GM19438 (cell line): ENCODE data around the gene NT5C.
"Not testable (repeated sequence)": the region's sequence is repeated elsewhere in the genome, so short reads cannot be mapped to it uniquely, and the experiment has no call there.

ENCODE experiments used
- ATAC-seq: cut with Tn5 transposase; IDR thresholded peaks from one replicate; pipeline ENCODE4 v1.9.1; 2021; ENCODE audit warnings: low read depth; ENCODE audit not compliant: unreplicated experiment

Gene NT5C

GRCh38 chr17:75146592-75146991 is 15.1 kb upstream of the NT5C start:
- no peak for ATAC-seq

GRCh38 chr17:75144816-75145512 is 13.4 kb upstream of the NT5C start:
- no peak for ATAC-seq

GRCh38 chr17:75142236-75142971 is 10.9 kb upstream of the NT5C start:
- no peak for ATAC-seq

GRCh38 chr17:75138519-75138918 is 7.0 kb upstream of the NT5C start:
- no peak for ATAC-seq

GRCh38 chr17:75137762-75138161 is 6.2 kb upstream of the NT5C start:
- not testable (repeated sequence) for ATAC-seq

- no peak for ATAC-seq
These were observed 4.4 kb upstream of the NT5C start for GRCh38 chr17:75135946-75136345.

- no peak for ATAC-seq
These were observed 3.9 kb upstream of the NT5C start for GRCh38 chr17:75135452-75135851.

- not testable (repeated sequence) for ATAC-seq
These were observed 2.2 kb upstream of the NT5C start for GRCh38 chr17:75133607-75134347.

- ATAC-seq = no peak
These were observed 1.5 kb upstream of the NT5C start for GRCh38 chr17:75133001-75133400.

- not testable (repeated sequence) for ATAC-seq
These were observed 767 bp upstream of the NT5C start for GRCh38 chr17:75132018-75133000.

GRCh38 chr17:75130632-75131277 is 787 bp downstream of the NT5C start:
- ATAC-seq = no peak

GRCh38 chr17:75130059-75130631 is 1.4 kb downstream of the NT5C start:
- no peak for ATAC-seq

GRCh38 chr17:75129576-75129975 is 2.0 kb downstream of the NT5C start:
- ATAC-seq = no peak

GRCh38 chr17:75128694-75129505 is 2.6 kb downstream of the NT5C start:
- no peak for ATAC-seq

- not testable (repeated sequence) for ATAC-seq
These were observed 3.6 kb downstream of the NT5C start for GRCh38 chr17:75127936-75128335.

- no peak for ATAC-seq
These were observed 4.6 kb downstream of the NT5C start for GRCh38 chr17:75126954-75127353.

GRCh38 chr17:75125984-75126383 is 5.6 kb downstream of the NT5C start:
- no peak for ATAC-seq

- no peak for ATAC-seq
These were observed 6.8 kb downstream of the NT5C start for GRCh38 chr17:75124819-75125162.
